ENCODE measurements around the gene RAB3C.

DNA sequence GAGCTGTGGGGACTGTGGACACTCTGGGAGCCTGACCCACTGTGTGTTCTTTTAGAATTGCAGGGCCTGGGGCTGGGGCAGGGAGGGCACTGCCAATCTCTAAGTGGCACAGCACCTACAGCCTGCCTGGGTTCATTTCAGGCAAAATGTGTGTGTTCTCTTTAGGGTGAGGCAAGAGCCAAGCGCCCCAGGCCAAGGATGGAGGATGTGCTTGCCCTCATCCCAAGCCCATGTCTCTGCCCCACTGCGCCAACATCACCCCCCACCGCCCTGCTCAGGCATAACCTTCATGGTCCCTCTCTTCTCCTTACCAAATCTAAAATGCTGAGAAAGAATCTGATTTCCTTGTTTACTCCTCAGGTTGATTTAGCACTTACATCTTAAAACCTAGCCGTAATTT, 304.4 kb downstream of the RAB3C start:
- TF ChIP-seq, protein P1, sequence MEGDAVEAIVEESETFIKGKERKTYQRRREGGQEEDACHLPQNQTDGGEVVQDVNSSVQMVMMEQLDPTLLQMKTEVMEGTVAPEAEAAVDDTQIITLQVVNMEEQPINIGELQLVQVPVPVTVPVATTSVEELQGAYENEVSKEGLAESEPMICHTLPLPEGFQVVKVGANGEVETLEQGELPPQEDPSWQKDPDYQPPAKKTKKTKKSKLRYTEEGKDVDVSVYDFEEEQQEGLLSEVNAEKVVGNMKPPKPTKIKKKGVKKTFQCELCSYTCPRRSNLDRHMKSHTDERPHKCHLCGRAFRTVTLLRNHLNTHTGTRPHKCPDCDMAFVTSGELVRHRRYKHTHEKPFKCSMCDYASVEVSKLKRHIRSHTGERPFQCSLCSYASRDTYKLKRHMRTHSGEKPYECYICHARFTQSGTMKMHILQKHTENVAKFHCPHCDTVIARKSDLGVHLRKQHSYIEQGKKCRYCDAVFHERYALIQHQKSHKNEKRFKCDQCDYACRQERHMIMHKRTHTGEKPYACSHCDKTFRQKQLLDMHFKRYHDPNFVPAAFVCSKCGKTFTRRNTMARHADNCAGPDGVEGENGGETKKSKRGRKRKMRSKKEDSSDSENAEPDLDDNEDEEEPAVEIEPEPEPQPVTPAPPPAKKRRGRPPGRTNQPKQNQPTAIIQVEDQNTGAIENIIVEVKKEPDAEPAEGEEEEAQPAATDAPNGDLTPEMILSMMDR (IDR thresholded peaks at IDR 0.05) = no peak
- no peak for TF ChIP-seq POLR2A (IDR thresholded peaks at IDR 0.05)
